ENCODE results near the gene PREP. TPM values are rescaled to one million over a fixed set of nuclear protein-coding genes. Genes with fewer than 3 reads are reported as not detected.

The PREP gene
- 10 to 100 TPM in 3 of 4 donors, 1 to 10 TPM in 1; 9.7 to 29.6 (median 17.1) TPM for total RNA-seq

- Histone ChIP-seq H3K36me3 (no peaks in the 10 kb centered on the region), H3K27ac (peak within 1 kb of the TSS; percentile 87 to 92), H3K27me3 (no peaks in the 10 kb centered on the region), H3K4me1 (peaks cover 0 to 5% of the 10 kb centered on the region in 2 donors), H3K9me3 (no peaks in the 10 kb centered on the region), H3K4me3 (peak within 1 kb of the TSS; percentile 88 to 97)
- TF ChIP-seq, protein P1, sequence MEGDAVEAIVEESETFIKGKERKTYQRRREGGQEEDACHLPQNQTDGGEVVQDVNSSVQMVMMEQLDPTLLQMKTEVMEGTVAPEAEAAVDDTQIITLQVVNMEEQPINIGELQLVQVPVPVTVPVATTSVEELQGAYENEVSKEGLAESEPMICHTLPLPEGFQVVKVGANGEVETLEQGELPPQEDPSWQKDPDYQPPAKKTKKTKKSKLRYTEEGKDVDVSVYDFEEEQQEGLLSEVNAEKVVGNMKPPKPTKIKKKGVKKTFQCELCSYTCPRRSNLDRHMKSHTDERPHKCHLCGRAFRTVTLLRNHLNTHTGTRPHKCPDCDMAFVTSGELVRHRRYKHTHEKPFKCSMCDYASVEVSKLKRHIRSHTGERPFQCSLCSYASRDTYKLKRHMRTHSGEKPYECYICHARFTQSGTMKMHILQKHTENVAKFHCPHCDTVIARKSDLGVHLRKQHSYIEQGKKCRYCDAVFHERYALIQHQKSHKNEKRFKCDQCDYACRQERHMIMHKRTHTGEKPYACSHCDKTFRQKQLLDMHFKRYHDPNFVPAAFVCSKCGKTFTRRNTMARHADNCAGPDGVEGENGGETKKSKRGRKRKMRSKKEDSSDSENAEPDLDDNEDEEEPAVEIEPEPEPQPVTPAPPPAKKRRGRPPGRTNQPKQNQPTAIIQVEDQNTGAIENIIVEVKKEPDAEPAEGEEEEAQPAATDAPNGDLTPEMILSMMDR (IDR thresholded peaks at IDR 0.05): peak; percentile 48 to 63 (median 60)
- peak; percentile 66 for TF ChIP-seq POLR2A (IDR thresholded peaks at IDR 0.05)
- DNase-seq: peak; percentile 68 to 82
- intact Hi-C loops (cut with DNase I; ENCODE audit: low total_unique reads): no loop called here
These were observed at the start of gene PREP for GRCh38 chr6:105402939-105403935. Gene PREP (minus strand): TSS chr6:105403082. CDS start chr6:105402891, 191 bp downstream.

DNA sequence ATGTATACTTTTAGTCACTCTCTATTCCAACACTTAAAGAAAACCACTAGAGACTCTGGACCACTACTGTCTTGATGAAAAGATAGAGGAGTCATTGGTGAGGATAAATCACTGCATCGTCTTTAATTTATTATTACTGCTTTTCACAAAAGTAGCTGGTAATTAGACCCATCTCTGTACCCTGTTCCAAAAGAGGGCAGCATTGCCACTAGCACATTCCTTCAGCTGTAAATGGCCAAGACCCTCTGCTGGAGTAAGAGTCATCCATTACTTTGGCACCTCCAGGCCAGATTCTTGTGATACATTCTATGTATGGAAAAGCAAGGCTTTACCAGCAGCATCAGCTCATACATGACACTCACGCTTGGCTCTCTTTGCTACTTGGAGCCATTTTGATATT is 49.5 kb upstream of the PREP start:
- no peak overlapping the region for H3K27ac ChIP-seq
- no peak for DNase-seq
- no peaks in the 10 kb centered on the region for H3K36me3 ChIP-seq
- no peaks in the 10 kb centered on the region for H3K27me3 ChIP-seq
- no peaks in the 10 kb centered on the region for H3K4me1 ChIP-seq
- no peak overlapping the region for H3K4me3 ChIP-seq
- intact Hi-C loops (cut with DNase I; ENCODE audit: low total_unique reads): no loop called here
- no peaks in the 10 kb centered on the region for H3K9me3 ChIP-seq
- no peak for TF ChIP-seq POLR2A (IDR thresholded peaks at IDR 0.05)
- TF ChIP-seq, protein P1 (IDR thresholded peaks at IDR 0.05): no peak

GRCh38 chr6:105449756-105450390 is 47.0 kb upstream of the PREP start:
- TF ChIP-seq, protein P1 (IDR thresholded peaks at IDR 0.05): no peak
- TF ChIP-seq POLR2A (IDR thresholded peaks at IDR 0.05): no peak

GRCh38 chr6:105445481-105445880 is 42.6 kb upstream of the PREP start:
- intact Hi-C loops (cut with DNase I; ENCODE audit: low total_unique reads): no loop called here
- Histone ChIP-seq H3K27ac (no peak overlapping the region), H3K4me1 (no peaks in the 10 kb centered on the region), H3K4me3 (no peak overlapping the region), H3K9me3 (no peaks in the 10 kb centered on the region), H3K27me3 (no peaks in the 10 kb centered on the region), H3K36me3 (no peaks in the 10 kb centered on the region)
- no peak for DNase-seq
- TF ChIP-seq, protein P1 (IDR thresholded peaks at IDR 0.05): no peak
- TF ChIP-seq POLR2A (IDR thresholded peaks at IDR 0.05): no peak

More at GRCh38 chr6:105449756-105450390, 47.0 kb upstream of the PREP start:
- Histone ChIP-seq H3K27ac (no peak overlapping the region), H3K36me3 (no peaks in the 10 kb centered on the region), H3K4me1 (no peaks in the 10 kb centered on the region), H3K9me3 (no peaks in the 10 kb centered on the region), H3K27me3 (no peaks in the 10 kb centered on the region), H3K4me3 (no peak overlapping the region)
- intact Hi-C loops (cut with DNase I; ENCODE audit: low total_unique reads): no loop called here
- no peak for DNase-seq

DNA sequence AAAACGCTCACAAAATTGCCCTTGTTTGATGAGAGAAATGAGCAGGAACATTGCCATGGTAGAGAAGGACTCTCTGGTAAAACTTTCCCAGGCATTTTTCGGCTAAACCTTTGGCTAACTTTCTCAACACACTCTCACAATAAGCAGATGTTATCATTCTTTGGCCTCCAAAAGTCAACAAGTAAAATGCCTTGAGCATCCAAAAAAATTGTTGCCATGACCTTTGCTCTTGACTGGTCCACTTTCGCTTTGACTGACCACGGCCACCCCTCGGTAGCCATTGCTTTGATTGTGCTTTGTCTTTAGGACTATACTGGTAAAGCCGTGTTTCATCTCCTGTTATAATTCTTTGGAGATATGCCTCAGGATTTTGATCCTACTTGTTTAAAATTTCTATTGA is 41.1 kb upstream of the PREP start:
- TF ChIP-seq, protein P1 (IDR thresholded peaks at IDR 0.05): no peak
- TF ChIP-seq POLR2A (IDR thresholded peaks at IDR 0.05): no peak
- DNase-seq: no peak
- intact Hi-C loops (cut with DNase I; ENCODE audit: low total_unique reads): no loop called here
- Histone ChIP-seq H3K9me3 (no peaks in the 10 kb centered on the region), H3K4me3 (no peak overlapping the region), H3K4me1 (no peaks in the 10 kb centered on the region), H3K36me3 (no peaks in the 10 kb centered on the region), H3K27me3 (no peaks in the 10 kb centered on the region), H3K27ac (no peak overlapping the region)
